GM12865 (cell line): ENCODE measurements around the gene KRT5.

Experiments used
- DNase-seq: peaks from one replicate; pipeline ENCODE4 v3.0.0; 2010; ENCODE audit warnings: low read depth
- H3K4me3 ChIP-seq: 2 replicates; pipeline ENCODE4 v1.5.1; 2011; ENCODE audit warnings: mild to moderate bottlenecking, low read depth, low read length, control low read depth
- CTCF ChIP-seq: IDR thresholded peaks from 2 replicates; pipeline ENCODE4 v1.5.1; 2011; ENCODE audit warnings: low read length, control low read depth, low read depth, inconsistent platforms; ENCODE audit not compliant: insufficient read depth; ENCODE audit errors: missing control alignments

Gene KRT5

DNA sequence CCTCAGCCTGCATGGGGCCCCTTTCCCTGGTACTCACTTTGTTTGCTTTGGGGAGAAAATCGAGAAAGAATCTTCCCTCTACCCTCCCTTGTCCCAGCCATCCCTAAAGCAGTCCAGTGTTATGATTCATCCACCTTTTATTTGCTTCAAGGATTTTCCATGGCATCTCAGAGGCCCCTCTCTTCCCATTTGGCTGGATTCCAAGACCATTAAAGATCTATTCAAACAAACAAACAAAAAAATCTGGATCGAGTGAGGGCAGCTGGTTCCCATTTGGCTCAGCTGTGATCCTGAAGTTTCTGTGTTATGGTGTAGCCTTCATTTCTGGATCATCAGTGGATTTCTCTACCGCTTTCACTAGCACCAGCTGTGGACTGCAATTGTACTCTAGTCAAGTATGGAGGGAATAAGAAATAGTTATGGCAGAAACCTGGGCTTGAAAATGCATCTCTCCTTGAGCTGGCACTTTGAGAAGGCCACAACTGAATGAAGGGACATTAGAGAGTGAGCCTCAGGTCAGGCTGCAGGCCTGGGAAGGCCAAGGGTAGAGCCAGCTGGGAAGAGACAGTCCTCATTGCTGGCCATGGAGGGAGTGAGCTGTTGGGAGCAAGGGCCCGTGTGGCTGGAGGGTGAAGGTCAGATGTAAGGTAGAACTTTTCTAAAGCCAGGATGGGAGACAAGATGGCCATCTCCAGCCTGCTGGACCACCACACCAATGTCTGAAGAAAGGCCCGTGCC lies 19.1 kb upstream of the KRT5 start:
- DNase-seq = no peak

GRCh38 chr12:52537101-52537500 lies 16.9 kb upstream of the KRT5 start:
- H3K4me3 ChIP-seq = no peak overlapping the region
- no peak for TF ChIP-seq CTCF
- no peak for DNase-seq

More for the DNA sequence above, 19.1 kb upstream of the KRT5 start:
- H3K4me3 ChIP-seq = no peak overlapping the region
- no peak for TF ChIP-seq CTCF

DNA sequence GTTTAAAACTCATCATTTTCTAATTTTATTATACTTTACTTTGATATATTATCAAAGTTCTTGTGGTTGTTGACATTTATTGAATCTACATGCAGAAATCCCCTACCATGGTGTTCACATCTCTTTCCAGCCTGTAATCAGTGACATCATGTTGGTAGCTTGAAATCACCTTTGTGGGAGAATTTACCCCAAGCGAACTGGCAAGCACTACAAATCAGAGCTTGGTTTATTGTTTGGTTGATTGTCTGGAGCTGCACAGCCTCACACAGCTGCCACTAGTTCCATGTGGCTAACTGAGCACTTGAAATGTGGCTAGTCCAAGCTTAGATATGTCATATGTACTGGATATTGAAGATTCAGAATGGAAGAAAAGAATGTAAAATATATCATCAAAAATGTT lies 15.4 kb upstream of the KRT5 start:
- no peak for DNase-seq
- no peak overlapping the region for H3K4me3 ChIP-seq
- no peak for TF ChIP-seq CTCF

- no peak overlapping the region for H3K4me3 ChIP-seq
- no peak for TF ChIP-seq CTCF
- DNase-seq = peak; percentile 15
Observed at GRCh38 chr12:52534482-52534881, 14.3 kb upstream of the KRT5 start.

GRCh38 chr12:52533686-52534470 lies 13.7 kb upstream of the KRT5 start:
- TF ChIP-seq CTCF = no peak
- H3K4me3 ChIP-seq = no peak overlapping the region
- no peak for DNase-seq

DNA sequence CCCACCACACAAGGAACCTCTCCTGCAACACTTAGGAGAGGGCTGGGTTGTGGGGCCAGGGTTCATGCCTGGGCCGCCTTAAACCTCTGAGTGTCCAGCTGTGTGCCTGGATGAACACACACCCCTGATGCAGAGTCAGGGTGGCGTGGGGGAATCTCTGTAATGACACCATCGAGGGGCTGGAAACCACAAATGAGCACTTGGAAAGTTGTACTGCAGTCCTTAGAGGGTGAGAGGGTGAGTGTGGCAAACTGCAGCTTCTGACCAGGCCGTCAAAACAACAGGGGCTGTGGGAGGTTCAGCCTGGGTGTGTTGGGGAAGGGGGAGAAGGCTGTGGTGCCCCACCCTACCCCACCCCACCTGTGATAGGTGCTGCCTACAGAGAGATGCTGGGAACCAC lies 12.4 kb upstream of the KRT5 start:
- TF ChIP-seq CTCF = no peak
- DNase-seq = no peak
- no peak overlapping the region for H3K4me3 ChIP-seq
